NCI-H187 treated with DMSO at 0.1 percent for 48 hours (cell line): ENCODE data around the gene HAND2.

Experiments
- DNase-seq: peaks from one replicate; lab custom pipeline; 2025; lab: John Stamatoyannopoulos, UW

Gene HAND2

GRCh38 chr4:173529477-173530325, at the start of gene HAND2:
TSS of gene HAND2 (minus strand) at chr4:173530229. CDS start at chr4:173529289, 940 bp downstream.
- DNase-seq: no peak

- DNase-seq: no peak
Observed at GRCh38 chr4:173578956-173579355, 48.9 kb upstream of the HAND2 start.

- no peak for DNase-seq
Observed at GRCh38 chr4:173577963-173578362, 47.9 kb upstream of the HAND2 start.

GRCh38 chr4:173575482-173576152, 45.6 kb upstream of the HAND2 start:
- no peak for DNase-seq

GRCh38 chr4:173573725-173574124, 43.7 kb upstream of the HAND2 start:
- DNase-seq: no peak

- DNase-seq: no peak
Observed at GRCh38 chr4:173573286-173573685, 43.3 kb upstream of the HAND2 start.

- no peak for DNase-seq
Observed at GRCh38 chr4:173572493-173573129, 42.6 kb upstream of the HAND2 start.

- no peak for DNase-seq
Observed at GRCh38 chr4:173571620-173572019, 41.6 kb upstream of the HAND2 start.

- DNase-seq: no peak
Observed at GRCh38 chr4:173565281-173565680, 35.3 kb upstream of the HAND2 start.

- DNase-seq: no peak
Observed at GRCh38 chr4:173564461-173564860, 34.4 kb upstream of the HAND2 start.

GRCh38 chr4:173560896-173561295, 30.9 kb upstream of the HAND2 start:
- DNase-seq: no peak

- no peak for DNase-seq
Observed at GRCh38 chr4:173556398-173557131, 26.5 kb upstream of the HAND2 start.

- no peak for DNase-seq
Observed at GRCh38 chr4:173547889-173548288, 17.9 kb upstream of the HAND2 start.

- no peak for DNase-seq
Observed at GRCh38 chr4:173546776-173547175, 16.7 kb upstream of the HAND2 start.

GRCh38 chr4:173545440-173545839, 15.4 kb upstream of the HAND2 start:
- no peak for DNase-seq

GRCh38 chr4:173543266-173543665, 13.2 kb upstream of the HAND2 start:
- no peak for DNase-seq

GRCh38 chr4:173539986-173540385, 10.0 kb upstream of the HAND2 start:
- no peak for DNase-seq

GRCh38 chr4:173538909-173539445, 8.9 kb upstream of the HAND2 start:
- DNase-seq: no peak

- DNase-seq: no peak
Observed at GRCh38 chr4:173538148-173538908, 8.3 kb upstream of the HAND2 start.

- DNase-seq: no peak
Observed at GRCh38 chr4:173537613-173538147, 7.7 kb upstream of the HAND2 start.
